GM08714 (cell line): ENCODE measurements around the gene CAPN2.
"Not testable (repeated sequence)": the region's sequence is repeated elsewhere in the genome, so short reads cannot be mapped to it uniquely, and the experiment has no call there.

Source experiments
- H3K4me3 ChIP-seq: fragments of 200-500 bp; sonication (Bioruptor generic); 2 replicates; pipeline ENCODE4 v1.5.1; 2014; ENCODE audit warnings: mild to moderate bottlenecking, low read length, inconsistent platforms
- ZNF274 ChIP-seq: IDR thresholded peaks from 2 replicates; pipeline ENCODE4 v1.6.1; 2012; ENCODE audit warnings: mild to moderate bottlenecking, low read depth, low read length

The CAPN2 gene

DNA sequence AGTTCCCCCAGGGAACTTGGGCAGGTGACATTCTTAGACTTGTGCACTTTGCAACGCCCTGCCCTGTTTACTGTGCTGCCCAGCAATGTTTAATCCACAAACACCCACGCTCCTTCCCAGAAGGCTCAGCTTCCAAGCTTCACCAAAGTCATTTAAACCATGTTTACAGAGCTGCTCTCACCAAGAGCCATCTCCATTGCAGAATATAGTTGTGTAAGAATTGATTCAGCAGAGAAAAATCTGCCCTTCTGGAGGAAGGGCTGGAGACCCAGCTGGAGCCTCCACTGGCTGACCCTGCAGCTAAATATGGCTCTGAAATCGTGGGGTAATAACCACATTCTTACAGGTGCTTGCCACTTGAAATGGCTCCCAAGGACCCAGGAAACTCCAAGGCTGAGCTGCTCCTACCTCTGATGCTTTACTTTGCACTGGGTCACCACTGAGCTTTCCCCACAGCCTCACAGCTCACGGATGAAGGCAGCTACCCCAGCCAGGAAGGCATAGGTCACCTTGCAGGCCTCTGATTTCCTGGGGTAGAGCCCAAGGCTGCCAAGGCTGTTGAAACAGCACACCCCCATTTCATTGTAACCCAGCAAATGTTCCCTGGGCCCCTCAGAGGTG is 8.7 kb downstream of the CAPN2 start:
- no peak overlapping the region for H3K4me3 ChIP-seq
- no peak for TF ChIP-seq ZNF274

DNA sequence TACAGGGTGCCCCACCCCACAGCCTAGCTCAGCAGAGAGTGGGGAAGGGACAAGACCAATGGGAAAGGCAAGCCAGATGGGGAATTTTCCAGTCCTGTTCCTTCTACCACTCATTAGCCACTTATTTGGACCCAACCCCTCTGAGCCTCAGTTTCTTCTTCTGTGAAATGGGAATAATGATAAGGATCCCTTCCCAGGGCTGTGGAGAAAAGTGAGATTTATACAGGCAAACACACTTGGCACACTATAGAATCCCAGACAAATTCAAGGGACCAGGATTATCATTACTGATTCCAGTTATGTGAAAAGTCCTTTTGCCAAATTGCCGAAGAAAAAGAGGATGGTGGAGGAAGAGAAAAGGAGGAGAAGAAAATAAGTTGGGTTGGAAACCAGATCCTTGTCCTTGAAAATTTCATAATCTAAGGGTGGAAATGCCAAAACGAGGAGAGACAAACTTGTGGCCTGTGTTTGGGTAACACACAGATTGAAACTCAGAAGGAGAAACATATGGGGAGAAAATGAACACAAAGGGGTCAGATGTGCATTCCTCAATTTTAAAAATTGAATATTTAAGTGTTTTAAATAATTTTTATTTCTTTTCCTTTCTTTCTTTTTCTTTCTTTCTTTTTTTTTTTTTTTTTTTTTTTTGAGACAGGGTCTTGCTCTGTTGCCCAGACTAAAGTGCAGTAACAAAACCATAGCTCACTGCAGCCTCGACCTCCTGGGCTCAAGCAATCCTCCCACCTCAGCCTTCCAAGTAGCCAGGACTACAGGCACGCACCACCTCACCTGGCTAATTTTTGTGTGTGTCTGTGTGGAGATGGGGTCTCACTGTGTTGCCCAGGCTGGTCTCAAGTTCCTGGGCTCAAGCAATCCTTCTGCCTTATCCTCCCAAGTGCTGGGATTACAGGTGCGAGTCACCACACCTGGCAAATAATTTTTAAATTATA is 9.6 kb downstream of the CAPN2 start:
- no peak overlapping the region for H3K4me3 ChIP-seq
- TF ChIP-seq ZNF274: no peak

DNA sequence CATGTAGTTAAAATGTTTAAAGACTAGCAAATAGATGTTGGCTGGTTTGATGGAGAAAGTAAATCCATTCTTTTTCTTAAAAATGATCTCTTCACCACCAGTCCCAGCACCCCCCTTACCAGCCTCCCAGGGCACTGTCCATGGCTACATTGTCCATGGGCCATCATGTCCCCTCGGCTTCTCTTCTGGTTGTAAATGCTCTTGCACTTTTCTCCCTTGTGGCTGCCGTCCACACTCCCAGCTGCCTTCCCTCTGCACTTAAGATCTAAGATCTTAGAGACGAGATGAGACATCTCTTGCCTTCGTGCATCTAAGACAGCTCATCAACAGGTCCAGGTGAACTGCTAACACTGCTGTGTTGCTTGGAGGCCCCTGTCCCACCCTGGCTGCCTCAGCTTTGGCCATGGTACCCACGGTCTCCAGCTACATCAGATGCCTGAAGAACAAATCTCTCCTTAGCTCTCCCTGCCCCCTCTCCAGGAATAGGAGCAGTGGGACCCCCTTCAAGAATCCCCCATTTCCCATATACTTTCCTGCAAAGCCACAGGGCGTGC is 11.1 kb downstream of the CAPN2 start:
- TF ChIP-seq ZNF274: no peak
- no peak overlapping the region for H3K4me3 ChIP-seq

DNA sequence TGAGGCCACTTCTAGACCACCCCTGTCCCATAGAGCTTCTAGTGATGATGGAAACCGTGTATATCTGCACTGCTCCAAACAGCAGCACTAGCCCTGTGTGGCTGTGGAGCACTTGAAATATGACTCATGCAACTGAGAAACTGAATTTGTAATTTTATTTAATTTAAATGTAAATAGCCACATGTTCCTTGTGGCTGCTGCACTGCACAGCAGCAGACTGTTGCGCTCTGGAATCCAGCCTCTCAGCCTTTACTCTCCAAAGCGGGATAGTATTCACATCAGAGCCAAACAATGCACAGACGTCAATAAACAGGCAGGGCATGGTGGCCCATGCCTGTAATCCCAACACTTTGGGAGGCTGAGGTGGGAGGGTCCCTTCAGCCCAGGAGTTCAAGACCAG is 12.0 kb downstream of the CAPN2 start:
- no peak for TF ChIP-seq ZNF274
- no peak overlapping the region for H3K4me3 ChIP-seq

DNA sequence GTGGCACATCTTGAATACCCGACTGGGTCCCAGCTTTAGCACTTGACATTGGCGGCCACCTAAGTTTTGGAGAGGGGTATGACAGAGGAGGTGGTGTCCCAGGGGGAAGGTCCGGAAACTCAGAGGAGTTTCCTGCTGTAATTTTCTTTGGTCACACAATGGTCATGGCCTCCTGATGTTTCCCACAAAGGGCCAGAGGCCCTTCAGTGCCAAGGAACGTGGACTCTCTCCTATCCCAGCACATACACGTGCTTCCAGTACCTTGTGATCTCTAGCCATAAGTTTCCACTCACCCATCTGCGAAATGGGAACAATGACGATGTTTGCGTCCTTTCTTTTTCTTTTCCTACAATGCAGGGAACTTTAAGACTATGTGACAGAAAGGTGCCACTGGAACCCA is 13.2 kb downstream of the CAPN2 start:
- H3K4me3 ChIP-seq: no peak overlapping the region
- no peak for TF ChIP-seq ZNF274

DNA sequence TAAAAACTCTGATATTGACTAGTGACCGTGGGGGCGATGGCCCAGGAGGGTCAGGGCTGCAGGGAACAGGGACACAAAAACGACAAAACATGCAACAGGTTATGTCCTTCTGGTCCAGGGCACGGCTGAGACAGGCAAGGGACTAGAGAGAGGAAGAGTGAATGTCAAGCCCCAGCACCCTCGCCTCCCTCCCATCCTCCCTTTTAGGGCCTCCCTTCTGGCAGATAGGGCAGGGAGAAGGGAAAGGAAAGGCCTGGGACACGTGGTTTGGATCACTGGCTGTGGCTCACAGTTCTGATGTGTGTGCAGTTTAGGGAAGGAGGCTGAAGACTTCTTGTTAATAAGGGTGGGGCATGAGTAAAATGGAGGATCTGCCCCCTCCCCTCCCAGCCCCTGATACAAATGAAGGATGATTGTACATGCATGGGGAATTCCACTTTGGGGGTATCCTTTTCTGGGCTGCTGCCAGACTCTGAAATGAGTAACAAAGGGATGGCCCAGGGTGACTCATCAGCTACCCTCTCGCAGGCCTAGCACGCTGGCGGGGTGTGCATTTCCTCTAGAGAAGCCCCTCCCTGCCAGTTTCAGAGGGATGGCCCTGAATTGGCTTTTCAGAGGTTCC is 14.2 kb downstream of the CAPN2 start:
- TF ChIP-seq ZNF274: no peak
- no peak overlapping the region for H3K4me3 ChIP-seq

DNA sequence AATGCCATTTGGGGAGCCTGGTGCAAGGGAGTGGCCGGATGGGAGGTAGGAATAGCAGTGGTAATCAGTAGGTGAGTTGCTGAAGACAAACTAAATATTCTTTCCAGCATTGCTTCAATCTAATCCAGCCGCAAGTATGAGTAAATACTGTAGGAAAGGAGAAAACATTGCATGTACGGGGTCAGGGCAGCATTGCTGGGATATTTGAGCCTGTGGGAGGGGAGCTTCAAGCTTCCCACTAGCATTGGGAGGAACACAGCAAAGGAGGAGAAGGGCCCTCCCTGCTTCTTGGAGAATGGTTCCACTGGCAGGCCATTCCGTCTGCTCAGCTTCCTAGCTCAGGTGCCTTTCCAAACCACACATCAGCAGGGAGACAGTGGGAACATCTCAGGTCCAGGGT is 15.2 kb downstream of the CAPN2 start:
- no peak overlapping the region for H3K4me3 ChIP-seq

DNA sequence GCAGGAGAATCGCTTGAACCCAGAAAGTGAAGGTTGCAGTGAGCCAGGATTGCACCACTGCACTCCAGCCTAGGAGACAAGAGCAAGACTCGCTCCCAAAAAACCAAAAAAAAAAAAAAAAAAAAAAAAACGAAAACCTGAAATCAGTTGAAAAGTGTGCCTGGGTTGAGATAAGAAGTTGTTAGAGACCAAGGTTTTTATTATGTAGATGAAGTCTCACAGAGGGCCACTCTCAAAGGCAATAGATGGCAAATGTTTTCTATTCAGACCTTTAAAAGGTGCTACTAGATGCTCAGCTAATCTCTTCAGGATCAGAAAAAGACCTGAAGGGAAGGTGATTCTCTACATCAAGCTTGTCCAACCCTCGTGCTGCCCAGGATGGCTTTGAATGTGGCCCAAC is 17.6 kb downstream of the CAPN2 start:
- no peak for TF ChIP-seq ZNF274
- H3K4me3 ChIP-seq: no peak overlapping the region

More for the DNA sequence above, 15.2 kb downstream of the CAPN2 start:
- TF ChIP-seq ZNF274: no peak

DNA sequence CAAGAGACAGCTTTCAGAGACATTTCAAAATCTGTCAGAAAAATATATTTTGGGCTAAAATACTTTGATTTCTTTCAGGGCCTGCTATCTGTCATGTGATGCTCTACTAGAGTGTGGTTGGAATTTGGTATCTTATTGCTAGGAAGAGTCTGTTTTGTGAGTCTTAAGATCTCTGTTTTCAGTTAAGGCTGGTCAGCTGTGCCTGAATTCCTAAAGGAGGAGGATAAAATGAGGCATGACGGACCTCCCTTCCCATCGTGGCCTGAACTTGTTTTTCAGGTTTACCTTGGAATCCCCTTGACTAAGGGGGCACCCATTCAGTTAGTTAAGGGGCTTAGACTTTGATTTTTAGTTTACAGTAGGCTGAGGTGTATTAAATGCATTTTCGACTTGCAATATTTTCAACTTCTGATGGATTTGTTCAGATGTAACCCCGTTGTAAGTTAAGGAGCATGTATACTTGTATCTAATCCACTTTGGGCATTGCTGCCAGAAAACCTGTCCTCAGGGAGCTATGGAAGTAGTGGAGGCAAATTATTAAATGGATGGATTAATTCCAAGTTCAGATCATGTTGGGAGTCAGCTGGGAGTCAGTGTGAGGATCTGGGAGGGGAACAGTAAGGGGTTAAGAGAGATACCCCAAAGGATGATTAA is 18.3 kb downstream of the CAPN2 start:
- no peak for TF ChIP-seq ZNF274

DNA sequence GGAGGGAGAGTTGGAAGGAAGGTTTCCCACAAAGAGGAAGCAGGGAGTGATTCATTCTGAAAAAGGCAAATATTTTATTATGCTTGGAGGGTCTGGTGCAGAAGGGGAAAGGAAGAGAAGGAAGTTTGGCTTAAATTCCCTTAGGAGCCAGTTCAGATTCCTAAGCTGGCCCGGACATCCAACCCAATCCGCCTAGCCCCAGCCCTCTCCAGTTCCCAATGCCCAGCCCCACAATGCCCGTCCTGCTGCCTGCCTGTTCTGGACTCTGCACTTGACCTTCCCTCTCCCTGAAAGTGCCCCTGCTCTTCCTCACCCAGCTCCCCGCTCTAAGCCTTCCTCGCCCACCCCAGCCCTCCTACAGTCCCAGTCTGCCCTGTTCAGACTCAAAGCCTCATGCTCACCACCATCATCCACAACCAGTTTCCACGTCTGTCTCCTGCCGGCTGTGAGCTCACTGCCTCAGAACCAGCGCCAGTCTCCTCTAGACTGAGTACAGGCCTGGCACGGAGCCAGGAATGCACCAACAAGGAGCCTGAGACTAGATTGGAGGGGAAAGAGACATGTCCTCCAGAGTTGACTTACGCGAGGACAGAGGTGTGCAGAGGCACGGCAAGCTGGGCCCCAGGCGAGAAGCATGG is 18.9 kb downstream of the CAPN2 start:
- H3K4me3 ChIP-seq: no peak overlapping the region
- TF ChIP-seq ZNF274: no peak

More for the DNA sequence above, 18.3 kb downstream of the CAPN2 start:
- H3K4me3 ChIP-seq: no peak overlapping the region

DNA sequence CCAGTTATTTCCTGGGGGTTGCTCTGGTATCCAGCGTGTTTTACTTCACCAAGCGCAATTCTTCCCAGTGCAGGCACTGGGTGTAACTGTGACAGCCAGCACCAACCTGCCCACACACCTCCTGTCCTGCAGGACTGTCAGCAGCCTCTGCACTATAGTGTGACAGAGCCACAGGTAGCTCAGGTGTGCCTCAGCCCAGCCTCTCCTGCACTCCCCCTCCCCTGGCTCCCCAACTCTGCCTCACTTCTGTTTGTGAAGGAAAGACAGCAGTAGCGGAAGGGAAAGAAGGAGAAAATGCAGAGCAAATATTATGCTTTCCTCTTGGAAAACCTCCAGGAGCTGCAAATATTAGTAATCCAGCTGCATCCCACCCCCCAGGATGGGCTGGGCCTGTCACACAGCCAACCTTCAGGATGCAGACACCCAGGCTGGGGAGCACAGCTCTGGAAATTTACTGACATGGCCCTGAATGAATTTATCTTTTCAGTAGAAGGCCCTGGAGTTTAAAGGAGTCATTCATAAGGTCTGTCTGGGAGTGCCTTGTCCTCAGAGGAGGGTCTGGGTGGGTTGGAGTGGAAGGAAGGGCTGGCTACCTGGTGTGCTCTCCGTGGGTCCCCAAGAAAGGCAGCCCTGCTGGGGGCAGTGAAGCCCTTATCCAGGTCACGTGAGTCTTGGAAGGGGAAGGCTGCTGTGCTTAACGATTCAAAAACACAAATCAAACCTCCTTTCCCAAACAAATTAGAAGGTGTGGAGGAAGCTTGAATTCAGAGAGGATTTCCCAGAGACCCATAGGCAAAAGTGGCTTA is 20.9 kb downstream of the CAPN2 start:
- H3K4me3 ChIP-seq: no peak overlapping the region
- TF ChIP-seq ZNF274: no peak

DNA sequence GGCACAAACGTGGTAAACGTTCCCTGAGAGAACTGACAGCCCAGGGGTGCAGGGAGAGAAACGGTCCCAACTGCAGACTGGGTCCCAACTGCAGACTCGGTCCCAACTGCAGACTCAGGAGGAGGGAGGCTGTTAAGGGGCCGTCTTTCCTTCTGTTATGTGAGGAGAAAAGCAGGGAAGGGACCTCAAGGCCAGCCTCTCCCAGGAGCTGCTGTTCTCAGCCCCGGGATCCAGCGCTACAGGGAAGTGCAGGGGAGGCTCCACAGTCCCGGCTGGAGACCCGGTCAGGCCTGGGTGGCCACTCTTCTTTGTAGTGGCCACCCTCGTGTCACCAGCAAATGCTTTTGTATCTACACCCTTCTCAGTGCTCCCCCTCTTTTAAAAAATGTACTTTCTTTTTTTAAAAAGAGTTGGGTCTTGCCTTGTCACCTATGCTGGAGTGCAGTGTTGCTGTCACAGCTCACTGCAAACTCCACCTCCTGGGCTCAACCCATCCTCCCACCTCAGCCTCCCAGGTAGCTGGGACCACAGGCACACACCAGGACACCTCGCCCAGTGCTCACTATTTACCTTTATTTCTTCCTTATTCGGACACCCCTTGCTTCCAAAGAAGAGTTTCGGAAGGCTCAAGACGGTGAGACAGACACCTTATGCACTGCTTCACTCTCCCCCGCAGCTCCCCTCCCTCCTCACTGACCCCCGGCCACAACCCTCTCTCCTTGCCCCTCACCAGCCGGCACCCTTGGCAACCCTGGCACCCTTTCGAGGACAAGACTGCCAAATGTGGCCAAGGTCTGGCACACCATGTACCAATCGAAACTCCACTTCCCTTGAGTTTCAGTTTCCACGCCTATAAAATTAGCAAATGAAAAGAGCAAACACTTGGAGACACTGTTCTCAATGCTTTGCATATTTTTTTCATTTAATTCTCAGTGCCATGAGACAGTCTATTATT is 21.8 kb downstream of the CAPN2 start:
- no peak for TF ChIP-seq ZNF274
- H3K4me3 ChIP-seq: no peak overlapping the region

DNA sequence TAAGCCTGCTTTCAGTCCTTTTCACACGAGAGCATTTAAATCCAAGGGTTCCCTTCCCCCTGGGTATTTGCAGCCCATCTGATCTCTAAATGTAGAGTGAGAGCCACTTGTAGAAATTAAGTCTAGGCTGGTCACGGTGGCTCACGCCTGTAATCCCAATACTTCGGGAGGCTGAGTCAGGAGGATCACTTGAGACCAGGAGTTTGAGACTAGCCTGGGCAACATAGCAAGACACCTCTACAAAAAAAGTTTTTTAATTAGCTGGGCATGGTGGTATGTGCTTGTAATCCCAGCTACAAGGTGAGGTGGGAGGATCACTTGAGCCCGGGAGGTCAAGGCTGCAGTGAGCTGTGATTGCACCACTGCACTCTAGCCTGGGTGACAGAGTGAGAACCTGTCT is 24.3 kb downstream of the CAPN2 start:
- not testable (repeated sequence) for H3K4me3 ChIP-seq
